Activated naive CD4-positive, alpha-beta T cell treated with anti-CD3 and anti-CD28 coated beads, Interleukin-2, amount 50 U/mL, for 24 hours (primary cell): ENCODE results near the gene MYO5A.
A peak's percentile ranks its signal among the peaks of the same experiment; 100 is the strongest.
"Not testable (repeated sequence)": the region's sequence is repeated elsewhere in the genome, so short reads cannot be mapped to it uniquely, and the experiment has no call there.

ENCODE experiments used
- H3K27ac Mint-ChIP-seq: one replicate; pipeline ENCODE4 v1.8.0; 2021; ENCODE audit warnings: mild to moderate bottlenecking, mixed read lengths
- H3K27me3 Mint-ChIP-seq: one replicate; pipeline ENCODE4 v1.8.0; 2021; ENCODE audit warnings: mixed read lengths
- H3K36me3 Mint-ChIP-seq: one replicate; pipeline ENCODE4 v1.8.0; 2021; ENCODE audit warnings: mixed read lengths
- H3K4me1 Mint-ChIP-seq: one replicate; pipeline ENCODE4 v1.8.0; 2021; ENCODE audit warnings: mixed read lengths
- H3K4me3 Mint-ChIP-seq: one replicate; pipeline ENCODE4 v1.8.0; 2021; ENCODE audit warnings: mild to moderate bottlenecking, mixed read lengths
- H3K9me3 Mint-ChIP-seq: one replicate; pipeline ENCODE4 v1.8.0; 2021; ENCODE audit warnings: mixed read lengths

Gene MYO5A

DNA sequence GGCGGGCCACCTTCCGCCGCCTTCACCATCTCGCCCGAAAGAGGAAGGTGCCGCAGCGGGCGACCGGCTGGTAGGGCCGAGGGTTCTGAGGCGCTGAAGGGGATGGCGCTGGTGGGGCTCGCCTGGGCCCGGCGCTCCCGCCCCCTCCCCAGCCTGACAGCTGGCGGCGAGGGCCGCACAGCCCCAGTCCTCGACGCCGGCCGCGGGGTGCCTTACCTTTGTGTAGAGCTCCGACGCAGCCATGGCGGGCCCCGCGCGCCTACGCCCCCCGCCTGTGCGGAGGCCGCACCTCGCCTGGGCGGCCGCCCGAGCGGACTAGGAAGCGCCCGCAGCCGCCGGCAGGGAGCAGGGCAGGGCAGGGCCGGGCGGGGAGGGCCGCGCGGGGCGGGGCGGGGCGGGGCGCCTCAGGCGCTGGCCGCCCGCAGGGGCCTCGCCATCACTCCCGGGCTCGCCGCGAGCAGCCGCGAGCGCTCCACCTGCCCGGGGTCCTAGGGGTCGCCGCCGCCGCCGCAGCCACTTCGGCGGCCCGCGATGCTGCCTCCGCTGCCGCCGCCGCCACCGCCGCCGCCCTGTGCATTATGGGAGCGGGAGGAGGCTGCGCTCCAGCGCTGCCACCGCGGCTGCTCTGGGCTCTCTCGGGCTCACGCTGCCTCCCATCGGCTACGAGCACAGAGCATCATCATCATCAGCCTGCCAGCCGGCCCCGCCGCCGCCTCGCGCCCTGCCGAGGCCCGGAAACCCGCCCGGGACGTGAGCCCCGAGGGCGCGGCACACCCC lies at the start of gene MYO5A:
MYO5A (minus strand) TSS at position 317 of the 777 bp plus-strand sequence; CDS start at position 243, 74 bp downstream.
- peaks cover 27% of the 10 kb centered on the region for H3K4me1 Mint-ChIP-seq
- no peaks in the 10 kb centered on the region for H3K9me3 Mint-ChIP-seq
- no peaks in the 10 kb centered on the region for H3K36me3 Mint-ChIP-seq
- H3K27ac Mint-ChIP-seq = peak within 1 kb of the TSS; percentile 24
- H3K27me3 Mint-ChIP-seq = no peaks in the 10 kb centered on the region
- H3K4me3 Mint-ChIP-seq = peak within 1 kb of the TSS; percentile 94

- Mint-ChIP-seq H3K9me3 (peaks cover 9% of the 10 kb centered on the region), H3K36me3 (peaks cover 5% of the 10 kb centered on the region), H3K4me3 (no peak overlapping the region), H3K27me3 (no peaks in the 10 kb centered on the region), H3K4me1 (no peaks in the 10 kb centered on the region), H3K27ac (no peak overlapping the region)
Observed at GRCh38 chr15:52576692-52577091, 48.0 kb upstream of the MYO5A start.

- not testable (repeated sequence) for H3K36me3 Mint-ChIP-seq, H3K9me3 Mint-ChIP-seq, H3K27ac Mint-ChIP-seq, H3K27me3 Mint-ChIP-seq, H3K4me3 Mint-ChIP-seq, H3K4me1 Mint-ChIP-seq
Observed at GRCh38 chr15:52575573-52575972, 46.9 kb upstream of the MYO5A start.

DNA sequence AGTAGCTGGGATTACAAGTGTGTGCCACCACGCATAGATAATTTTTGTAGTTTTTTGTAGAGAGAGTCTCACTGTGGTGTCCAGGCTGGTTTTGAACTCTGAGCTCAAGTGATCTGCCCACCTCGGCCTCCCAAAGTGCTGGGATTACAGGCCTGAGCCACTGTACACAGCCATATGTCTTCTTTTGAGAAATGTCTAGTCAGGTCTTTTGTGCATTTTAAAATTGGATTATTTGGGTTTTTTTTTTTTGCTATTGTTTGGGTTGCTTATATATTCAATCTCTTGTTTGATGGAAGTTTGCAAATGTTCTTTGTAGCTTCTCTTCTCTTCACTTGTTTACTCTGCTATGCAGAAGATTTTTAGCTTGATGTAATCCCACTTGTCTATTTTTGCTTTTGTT lies 46.4 kb upstream of the MYO5A start:
- Mint-ChIP-seq H3K4me1 (no peaks in the 10 kb centered on the region), H3K9me3 (peaks cover 9% of the 10 kb centered on the region), H3K27me3 (no peaks in the 10 kb centered on the region)

DNA sequence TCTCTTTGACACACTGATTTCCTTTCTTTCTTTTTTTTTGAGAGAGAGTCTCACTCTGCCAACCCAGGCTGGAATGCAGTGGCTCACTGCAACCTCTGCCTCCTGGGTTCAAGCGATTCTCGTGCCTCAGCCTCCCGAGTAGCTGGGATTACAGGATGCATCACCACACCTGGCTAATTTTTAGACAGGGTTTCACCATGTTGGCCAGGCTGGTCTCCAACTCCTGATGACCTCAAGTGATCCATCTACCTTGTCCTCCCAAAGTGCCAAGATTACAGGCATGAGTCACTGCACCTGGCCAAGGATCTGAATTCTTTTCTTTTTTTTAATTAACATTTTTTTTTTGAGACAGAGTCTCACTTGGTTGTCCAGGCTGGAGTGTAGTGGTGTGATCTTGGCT lies 45.9 kb upstream of the MYO5A start:
- H3K27me3 Mint-ChIP-seq, H3K4me3 Mint-ChIP-seq, H3K27ac Mint-ChIP-seq, H3K9me3 Mint-ChIP-seq, H3K4me1 Mint-ChIP-seq, H3K36me3 Mint-ChIP-seq: not testable (repeated sequence)

More for the DNA sequence above, 46.4 kb upstream of the MYO5A start:
- H3K27ac Mint-ChIP-seq = no peak overlapping the region
- H3K36me3 Mint-ChIP-seq = peaks cover 5% of the 10 kb centered on the region
- no peak overlapping the region for H3K4me3 Mint-ChIP-seq

DNA sequence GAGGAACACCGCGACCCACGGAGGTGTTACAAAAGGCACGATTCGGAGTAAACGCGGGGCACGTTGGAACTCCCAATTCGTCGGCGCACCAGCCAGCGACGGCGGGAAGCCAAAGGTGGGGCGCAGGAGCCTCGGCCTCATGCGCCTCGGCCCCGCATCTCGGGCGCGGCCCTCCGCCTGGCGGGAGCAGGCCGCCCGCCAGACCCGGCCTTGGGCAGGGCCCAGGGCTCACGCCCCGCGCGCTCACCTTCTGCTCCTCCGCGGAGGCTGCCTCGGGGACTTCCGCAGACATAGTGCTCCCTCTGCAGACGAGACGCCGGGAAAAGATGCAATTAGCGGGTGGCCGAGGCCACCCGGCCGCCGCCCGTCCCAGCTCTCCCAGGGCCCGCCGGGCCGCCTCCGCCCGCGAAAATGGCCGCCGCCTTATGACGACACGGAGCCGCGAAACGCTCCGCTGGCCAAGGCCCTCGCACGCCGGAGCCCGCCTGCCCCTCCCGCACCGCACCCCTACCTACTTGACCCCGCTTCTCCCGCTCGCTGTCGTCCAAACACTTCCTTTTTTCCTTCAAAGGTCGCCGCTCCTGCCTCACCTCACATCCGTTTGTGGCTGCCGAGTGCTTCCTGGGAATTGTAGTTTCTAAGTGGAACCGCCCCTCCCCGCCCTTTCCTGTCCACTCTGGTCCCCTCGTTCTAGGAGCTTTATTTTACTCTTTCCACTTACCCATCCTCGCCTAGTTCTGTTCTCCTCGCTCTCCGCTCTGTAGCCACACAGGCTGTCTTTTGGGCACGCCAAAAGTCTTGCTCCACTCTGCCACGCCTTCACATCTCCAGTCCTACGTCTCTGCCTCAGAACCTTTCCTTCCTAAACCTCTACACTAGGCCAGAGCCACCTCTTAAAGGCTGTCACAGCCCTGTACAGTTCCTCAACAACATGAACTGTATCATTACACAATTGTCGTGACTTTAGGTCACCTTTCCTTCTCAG lies 40.2 kb upstream of the MYO5A start, which contains the start of gene ARPP19:
ARPP19 (minus strand) TSS at position 430 of the 985 bp plus-strand sequence; CDS start at position 292, 138 bp downstream.
- Mint-ChIP-seq H3K4me3 (peak within 1 kb of the TSS; percentile 98), H3K9me3 (peaks cover 3% of the 10 kb centered on the region), H3K4me1 (peaks cover 34% of the 10 kb centered on the region), H3K36me3 (peaks cover 4% of the 10 kb centered on the region), H3K27me3 (no peaks in the 10 kb centered on the region), H3K27ac (peak within 1 kb of the TSS; percentile 99)

- Mint-ChIP-seq H3K4me1 (peaks cover 40% of the 10 kb centered on the region), H3K27ac (peak overlapping the region; percentile 99), H3K9me3 (no peaks in the 10 kb centered on the region), H3K27me3 (no peaks in the 10 kb centered on the region), H3K36me3 (peaks cover 2% of the 10 kb centered on the region), H3K4me3 (peak overlapping the region; percentile 98)
Observed at GRCh38 chr15:52567871-52568600, 39.4 kb upstream of the MYO5A start.

DNA sequence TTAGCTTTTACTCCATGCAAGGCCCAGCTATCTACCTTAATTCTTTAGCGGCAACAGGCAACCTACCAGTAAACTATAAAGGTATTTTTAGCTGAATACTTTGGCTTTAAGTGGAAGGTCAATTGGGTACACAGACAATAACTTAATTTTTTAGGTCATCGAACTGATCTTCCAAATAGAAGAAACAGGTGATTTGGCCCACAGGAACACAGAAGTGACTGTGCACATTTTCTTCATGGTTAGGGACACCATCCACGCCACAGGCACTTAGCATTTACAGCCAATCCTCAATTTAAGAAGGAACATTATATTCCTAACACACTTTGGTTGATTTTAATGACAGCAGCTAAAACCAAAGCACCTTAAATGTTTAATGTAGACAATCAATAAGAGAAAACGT lies 38.2 kb upstream of the MYO5A start:
- H3K36me3 Mint-ChIP-seq = peaks cover 4% of the 10 kb centered on the region
- H3K4me3 Mint-ChIP-seq = peak overlapping the region; percentile 98
- no peak overlapping the region for H3K27ac Mint-ChIP-seq
- H3K4me1 Mint-ChIP-seq = peaks cover 50% of the 10 kb centered on the region
- H3K27me3 Mint-ChIP-seq = no peaks in the 10 kb centered on the region
- H3K9me3 Mint-ChIP-seq = no peaks in the 10 kb centered on the region

DNA sequence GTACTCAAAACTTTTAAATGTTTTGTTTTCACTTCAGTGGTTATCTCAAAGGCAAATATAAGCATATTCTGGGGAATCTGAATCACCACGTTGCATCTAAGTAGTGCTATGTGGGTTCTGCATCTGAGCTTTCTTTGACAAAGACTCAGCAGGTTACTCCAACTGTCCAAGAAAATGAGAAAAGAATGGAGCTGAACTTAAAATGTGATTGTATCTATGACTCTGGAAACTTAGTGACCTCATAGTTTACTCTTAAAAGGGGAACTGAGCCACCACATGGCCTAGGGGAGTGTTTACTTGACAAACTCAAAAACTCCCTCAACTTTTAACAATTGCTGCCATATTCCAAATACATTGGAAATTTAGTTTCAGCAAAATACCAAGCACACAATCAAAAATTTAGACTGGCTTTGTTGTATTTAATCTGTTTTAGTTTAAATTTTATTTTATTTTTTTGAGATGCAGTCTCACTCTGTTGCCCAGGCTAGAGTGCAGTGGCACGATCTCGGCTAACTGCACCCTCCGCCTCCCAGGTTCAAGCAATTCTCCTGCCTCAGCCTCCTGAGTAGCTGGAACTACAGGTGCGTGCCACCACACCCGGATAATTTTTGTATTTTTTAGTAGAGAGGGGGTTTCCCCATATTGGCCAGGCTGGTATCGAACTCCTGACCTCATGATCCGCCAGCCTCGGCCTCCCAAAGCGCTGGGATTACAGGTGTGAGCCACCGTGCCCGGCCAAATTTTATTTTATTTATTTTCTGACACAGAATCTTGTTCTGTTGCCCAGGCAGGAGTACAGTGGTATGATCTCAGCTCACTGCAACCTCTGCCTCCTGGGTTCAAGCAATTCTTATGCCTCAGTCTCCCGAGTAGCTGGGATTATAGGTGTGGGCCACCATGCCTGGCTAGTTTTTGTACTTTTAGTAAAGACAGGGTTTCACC lies 37.0 kb upstream of the MYO5A start:
- peaks cover 62% of the 10 kb centered on the region for H3K4me1 Mint-ChIP-seq
- not testable (repeated sequence) for H3K4me3 Mint-ChIP-seq, H3K27ac Mint-ChIP-seq, H3K36me3 Mint-ChIP-seq, H3K27me3 Mint-ChIP-seq, H3K9me3 Mint-ChIP-seq

- Mint-ChIP-seq H3K4me3 (no peak overlapping the region), H3K36me3 (peaks cover 4% of the 10 kb centered on the region), H3K27ac (no peak overlapping the region), H3K27me3 (no peaks in the 10 kb centered on the region), H3K4me1 (peaks cover 77% of the 10 kb centered on the region), H3K9me3 (no peaks in the 10 kb centered on the region)
Observed at GRCh38 chr15:52563501-52564060, 34.9 kb upstream of the MYO5A start.

DNA sequence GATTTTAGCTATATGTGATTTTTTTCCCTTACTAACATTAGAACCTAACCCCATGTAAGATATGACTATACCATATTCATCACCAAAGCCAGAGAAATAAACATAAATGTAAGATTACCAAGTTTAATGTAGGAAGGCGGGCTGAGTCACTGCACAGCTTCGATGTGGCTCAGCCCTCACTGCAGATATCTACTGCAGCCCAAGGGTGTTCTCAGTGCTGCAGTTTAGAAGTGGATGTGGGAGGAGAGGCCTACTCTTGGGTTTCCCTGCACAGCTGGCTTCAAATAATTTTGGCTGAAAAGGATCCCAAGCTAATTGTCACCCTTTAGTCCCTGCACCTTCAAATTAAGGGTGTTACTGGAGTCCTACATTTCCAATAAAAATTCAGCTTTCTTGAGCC lies 30.9 kb upstream of the MYO5A start:
- peaks cover 6% of the 10 kb centered on the region for H3K36me3 Mint-ChIP-seq
- peaks cover 75% of the 10 kb centered on the region for H3K4me1 Mint-ChIP-seq
- no peak overlapping the region for H3K4me3 Mint-ChIP-seq
- no peaks in the 10 kb centered on the region for H3K9me3 Mint-ChIP-seq
- H3K27me3 Mint-ChIP-seq = no peaks in the 10 kb centered on the region
- H3K27ac Mint-ChIP-seq = no peak overlapping the region

DNA sequence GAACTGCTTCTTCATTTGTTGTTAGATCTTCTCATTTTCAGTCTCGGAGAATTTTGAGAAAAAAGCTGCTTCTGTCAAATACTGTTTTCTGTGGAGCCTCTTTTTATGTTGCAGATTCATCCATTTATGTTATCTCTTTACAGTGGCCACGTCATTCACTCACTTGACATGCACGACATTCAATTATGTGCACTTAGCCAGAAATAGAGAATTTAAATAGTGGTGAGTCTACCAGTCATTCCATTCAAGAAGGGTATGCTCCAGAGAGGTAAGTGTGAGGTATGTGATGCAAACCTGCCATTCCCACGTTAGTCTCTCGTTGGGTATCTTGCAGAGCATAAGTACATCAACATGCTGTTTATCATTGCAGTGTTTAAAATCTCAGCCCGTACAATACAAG lies 30.3 kb upstream of the MYO5A start:
- Mint-ChIP-seq H3K4me1 (peaks cover 72% of the 10 kb centered on the region), H3K4me3 (no peak overlapping the region), H3K9me3 (no peaks in the 10 kb centered on the region), H3K27me3 (no peaks in the 10 kb centered on the region), H3K36me3 (peaks cover 5% of the 10 kb centered on the region), H3K27ac (peak overlapping the region; percentile 92)

GRCh38 chr15:52558196-52558595 lies 29.5 kb upstream of the MYO5A start:
- Mint-ChIP-seq H3K27me3 (no peaks in the 10 kb centered on the region), H3K27ac (peak overlapping the region; percentile 72), H3K4me3 (peak overlapping the region; percentile 15), H3K36me3 (peaks cover 5% of the 10 kb centered on the region), H3K4me1 (peaks cover 65% of the 10 kb centered on the region), H3K9me3 (no peaks in the 10 kb centered on the region)

- Mint-ChIP-seq H3K27ac (peak overlapping the region; percentile 55), H3K9me3 (no peaks in the 10 kb centered on the region), H3K36me3 (peaks cover 2% of the 10 kb centered on the region), H3K4me1 (peaks cover 57% of the 10 kb centered on the region), H3K4me3 (no peak overlapping the region), H3K27me3 (no peaks in the 10 kb centered on the region)
Observed at GRCh38 chr15:52557274-52557641, 28.6 kb upstream of the MYO5A start.
